RPMI8226 (cell line): Measurements from ENCODE around the gene RNF169.
A peak's percentile ranks its signal among the peaks of the same experiment; 100 is the strongest.

Source experiments
- DNase-seq: peaks from one replicate; pipeline ENCODE4 v3.0.0-alpha.2; 2015

The RNF169 gene

DNA sequence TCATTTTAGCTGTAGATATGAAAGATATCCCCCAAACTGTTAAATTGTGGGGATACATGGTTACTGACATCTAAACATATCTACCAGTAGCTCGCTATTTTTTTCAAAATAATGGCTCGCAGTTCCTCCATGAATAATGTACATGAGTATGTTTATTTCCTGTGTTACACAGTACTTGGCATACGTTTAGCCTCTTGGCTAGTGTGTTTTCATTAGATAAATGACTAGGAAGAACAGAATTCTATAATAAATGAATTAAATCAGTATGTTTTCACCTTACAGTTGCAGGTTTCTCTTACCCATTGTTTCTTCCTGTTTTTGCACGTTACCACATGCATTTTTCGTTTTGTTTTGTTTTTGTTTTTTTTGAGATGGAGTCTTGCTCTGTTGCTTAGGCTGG, 21.8 kb downstream of the RNF169 start:
- no peak for DNase-seq

GRCh38 chr11:74771139-74771538, 22.5 kb downstream of the RNF169 start:
- no peak for DNase-seq

DNA sequence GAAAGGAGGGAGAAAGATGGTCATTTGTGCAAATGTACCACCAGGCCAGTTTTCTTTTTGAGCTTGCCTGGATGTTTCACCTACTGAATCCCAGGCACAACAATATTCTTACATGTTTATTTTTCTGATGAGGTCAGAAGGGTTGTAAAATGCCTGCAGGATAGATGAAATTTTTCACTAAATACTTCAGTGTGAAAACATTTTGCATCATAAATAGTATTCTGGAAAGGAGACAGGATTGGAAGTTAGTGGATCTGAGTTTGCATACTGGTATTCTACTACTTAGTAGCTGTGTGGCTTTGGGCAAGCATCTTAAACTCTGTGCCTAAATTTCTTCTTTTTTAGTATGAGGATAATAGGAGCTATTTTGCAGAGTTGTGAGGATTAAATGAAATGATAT, 24.8 kb downstream of the RNF169 start:
- DNase-seq, result no peak

- no peak for DNase-seq
These were observed 27.1 kb downstream of the RNF169 start for GRCh38 chr11:74775762-74776161.

- no peak for DNase-seq
These were observed 27.9 kb downstream of the RNF169 start for GRCh38 chr11:74776546-74776945.

DNA sequence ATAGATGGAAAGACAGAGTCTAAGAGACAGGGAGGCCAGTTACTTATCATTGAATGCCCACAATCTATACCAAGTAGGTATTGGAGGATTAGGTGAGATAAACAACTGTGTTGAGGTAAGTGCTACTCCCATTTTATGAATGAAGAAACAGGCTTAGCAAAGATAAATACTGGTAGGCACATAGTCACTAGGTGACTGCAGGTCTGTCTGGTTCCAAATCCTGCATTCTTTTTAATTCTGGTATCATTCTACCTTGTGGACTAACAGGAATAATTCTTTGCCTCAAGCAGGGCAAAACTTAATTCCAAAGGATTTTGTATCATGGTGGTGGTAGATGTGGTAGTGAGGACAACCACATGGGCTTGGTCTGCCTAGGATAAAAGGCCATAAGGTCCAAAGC, 28.4 kb downstream of the RNF169 start:
- no peak for DNase-seq

GRCh38 chr11:74777877-74778276, 29.2 kb downstream of the RNF169 start:
- DNase-seq, result no peak

GRCh38 chr11:74778581-74778980, 29.9 kb downstream of the RNF169 start:
- no peak for DNase-seq

DNA sequence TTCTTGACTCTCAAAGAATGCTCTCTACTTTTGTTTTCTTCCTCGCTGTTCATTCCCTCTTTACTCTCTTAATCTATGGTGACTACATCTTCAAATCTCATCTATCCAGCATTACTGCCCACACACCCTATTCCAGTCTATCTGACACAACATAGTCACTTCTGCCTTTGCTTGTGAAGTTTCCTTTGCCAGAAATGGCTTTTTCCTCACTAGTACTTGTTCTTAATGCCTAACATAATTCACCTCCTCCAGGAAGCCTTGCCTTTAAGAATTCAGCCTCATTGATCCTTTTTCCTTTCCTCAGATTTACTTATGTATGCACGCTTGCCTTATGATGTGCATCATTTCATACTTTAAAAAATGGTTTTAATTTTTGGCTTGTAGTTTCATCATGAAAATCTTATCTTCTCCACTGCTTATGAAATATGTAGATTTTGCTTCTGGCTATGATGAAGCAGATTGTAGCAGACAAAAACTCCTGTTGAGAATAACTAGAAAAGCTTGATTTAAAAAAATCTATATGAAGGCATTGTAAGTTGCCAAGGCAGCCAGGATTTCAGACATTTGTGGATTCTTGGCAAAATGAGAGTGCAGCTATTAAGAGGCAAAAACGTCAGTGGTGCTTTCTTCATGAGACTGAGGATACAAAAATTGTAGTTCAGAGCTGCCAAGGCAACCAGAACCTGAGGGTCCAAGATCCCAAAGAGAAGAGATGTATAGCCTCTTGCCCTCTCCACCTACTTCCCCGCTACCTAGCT, 31.8 kb downstream of the RNF169 start:
- no peak for DNase-seq

DNA sequence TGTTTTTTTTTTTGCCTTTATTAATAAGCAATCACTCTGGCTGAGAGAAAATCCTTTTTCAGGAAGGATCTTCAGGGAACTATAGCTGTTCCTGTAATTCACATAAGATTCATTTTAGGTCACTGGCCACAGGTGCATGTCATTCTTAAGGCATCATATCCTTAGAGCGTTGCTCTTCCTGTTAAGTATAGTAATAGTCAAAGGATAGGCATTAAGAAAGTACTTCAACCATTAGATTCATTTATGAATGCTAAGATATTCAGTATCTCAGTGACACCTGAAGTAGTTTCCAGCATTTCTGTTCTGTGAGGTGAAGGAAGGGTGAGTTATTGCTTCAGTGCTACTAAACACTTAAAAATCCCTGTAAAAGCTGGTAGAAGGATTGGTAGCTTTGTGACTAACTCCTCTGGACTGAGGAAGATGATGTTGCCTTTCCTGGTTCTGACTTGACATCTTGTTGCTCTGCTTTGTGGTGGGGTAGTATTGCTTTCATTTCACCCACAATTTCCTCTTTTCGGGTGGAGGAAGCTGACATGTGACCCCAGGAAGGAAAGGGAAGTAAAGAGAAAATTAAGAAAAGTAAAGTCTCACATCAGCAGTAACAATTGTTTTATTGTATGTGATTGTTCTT, 34.7 kb downstream of the RNF169 start:
- DNase-seq, result peak; percentile 28

- DNase-seq, result no peak
These were observed 35.6 kb downstream of the RNF169 start for GRCh38 chr11:74784234-74784633.

GRCh38 chr11:74784726-74785125, 36.1 kb downstream of the RNF169 start:
- no peak for DNase-seq

DNA sequence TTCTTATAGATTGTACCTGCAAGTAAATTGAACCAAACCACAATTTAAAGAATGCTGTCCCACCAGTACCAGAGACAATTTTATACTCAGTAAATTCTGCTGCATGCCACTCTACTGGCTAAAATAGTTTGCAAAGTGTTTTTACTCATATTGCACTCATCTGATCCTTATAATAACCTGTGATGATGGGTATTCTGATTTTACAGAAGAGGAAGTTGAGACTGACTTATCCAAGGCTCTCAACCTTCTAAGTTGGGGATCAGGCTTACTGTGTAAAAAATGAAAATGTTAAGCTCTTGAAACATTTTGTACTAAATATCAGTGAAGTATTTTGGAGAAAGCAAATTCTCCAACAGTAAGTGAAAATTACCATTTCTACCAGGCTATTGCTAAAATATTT, 37.9 kb downstream of the RNF169 start:
- DNase-seq, result no peak

- no peak for DNase-seq
These were observed 42.9 kb downstream of the RNF169 start for GRCh38 chr11:74791333-74792100.

DNA sequence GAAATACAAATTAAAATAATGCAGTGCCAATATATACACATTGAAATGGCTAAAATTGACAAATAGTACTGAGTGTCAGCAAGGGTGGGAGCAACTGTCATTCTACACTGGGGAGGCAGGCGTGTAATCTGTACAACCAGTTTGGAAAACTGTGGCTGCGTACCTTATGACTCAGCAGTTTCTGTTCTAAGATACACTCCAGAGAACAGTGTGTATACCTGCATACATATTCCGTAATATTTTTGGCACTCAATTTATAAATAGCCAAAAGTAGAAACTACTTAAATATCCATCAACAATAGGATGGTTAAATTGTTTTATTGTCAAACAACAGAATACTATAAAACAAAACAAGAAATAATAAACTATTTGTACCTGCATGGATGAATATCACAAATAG, 57.6 kb downstream of the RNF169 start:
- no peak for DNase-seq

- DNase-seq, result no peak
These were observed 61.2 kb downstream of the RNF169 start for GRCh38 chr11:74809801-74810200.

DNA sequence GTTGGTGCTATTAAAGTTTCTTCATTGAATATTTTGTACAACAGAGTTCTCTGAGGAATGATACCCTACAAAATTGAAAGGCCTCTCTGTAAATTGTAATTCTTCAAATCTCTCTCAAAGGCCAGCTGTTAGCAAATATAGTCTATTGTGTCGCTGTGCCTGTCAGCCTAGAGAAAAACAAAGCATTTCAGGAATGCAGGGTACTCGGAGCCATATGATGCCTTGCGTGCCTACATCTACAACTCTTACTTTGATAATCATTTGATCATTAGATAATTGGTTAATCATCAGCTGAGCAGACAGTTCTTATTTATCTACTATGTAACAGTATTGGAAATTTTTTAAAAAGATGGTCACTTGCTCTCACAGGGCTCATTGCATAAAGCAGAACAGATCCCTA, 67.3 kb downstream of the RNF169 start:
- no peak for DNase-seq

DNA sequence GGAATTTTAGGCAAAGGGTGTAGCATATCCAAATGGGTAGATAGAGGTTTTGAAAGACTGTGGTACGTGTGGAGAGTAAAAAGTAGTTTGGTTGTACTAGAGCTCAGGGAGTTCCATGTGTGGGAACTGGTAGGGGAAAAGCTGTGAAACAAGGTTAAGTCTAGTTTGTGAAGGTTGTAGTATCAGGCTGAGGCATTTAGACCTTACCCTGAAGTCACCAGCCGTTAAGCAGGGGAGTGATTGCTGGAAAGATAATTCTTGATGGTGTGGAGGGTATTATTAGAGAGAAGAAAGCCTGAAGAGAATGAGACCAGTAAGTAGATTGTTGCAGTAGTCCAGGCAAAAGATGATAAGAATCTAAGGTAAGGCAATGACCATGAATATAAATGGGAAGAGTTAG, 68.0 kb downstream of the RNF169 start:
- DNase-seq, result no peak

GRCh38 chr11:74818283-74818946, 69.8 kb downstream of the RNF169 start:
- no peak for DNase-seq

DNA sequence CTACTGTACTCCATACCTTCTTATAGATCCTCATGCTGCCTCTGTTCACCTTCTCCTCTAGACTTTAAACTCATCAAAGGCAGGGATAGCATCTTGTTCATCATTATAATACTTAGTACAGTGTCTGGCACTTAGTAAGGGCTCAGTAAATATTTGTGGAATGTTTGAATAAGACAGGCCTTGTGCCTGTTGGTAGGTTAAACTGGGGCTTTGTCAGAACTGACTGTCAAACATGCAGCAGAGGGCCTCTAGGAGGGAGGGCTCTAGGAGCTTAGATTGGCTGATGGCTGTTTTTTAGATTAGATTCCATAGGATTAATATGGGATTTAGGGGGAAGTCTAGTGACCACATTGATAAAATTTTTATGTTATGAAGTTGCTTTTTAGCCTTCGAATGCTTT, 70.8 kb downstream of the RNF169 start:
- DNase-seq, result no peak

DNA sequence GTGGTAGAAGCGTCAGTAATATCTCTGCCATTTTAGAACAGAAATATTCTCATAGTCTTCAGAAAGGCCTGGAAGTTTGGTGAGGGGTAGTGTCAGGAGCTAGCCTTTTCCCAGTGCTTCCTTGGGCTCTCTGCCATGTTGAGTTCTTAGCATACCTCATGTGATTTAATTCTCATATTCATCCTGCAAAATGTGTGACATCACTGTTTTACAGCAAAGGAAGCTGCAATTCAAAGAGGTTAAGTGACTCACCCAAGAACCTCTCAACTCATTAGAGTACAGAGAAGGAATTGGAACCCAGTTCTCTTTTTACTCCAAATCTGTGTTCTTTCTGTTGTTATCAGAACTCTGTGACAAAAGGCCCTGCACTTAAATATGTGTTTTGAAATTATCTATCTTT, 72.1 kb downstream of the RNF169 start:
- no peak for DNase-seq

DNA sequence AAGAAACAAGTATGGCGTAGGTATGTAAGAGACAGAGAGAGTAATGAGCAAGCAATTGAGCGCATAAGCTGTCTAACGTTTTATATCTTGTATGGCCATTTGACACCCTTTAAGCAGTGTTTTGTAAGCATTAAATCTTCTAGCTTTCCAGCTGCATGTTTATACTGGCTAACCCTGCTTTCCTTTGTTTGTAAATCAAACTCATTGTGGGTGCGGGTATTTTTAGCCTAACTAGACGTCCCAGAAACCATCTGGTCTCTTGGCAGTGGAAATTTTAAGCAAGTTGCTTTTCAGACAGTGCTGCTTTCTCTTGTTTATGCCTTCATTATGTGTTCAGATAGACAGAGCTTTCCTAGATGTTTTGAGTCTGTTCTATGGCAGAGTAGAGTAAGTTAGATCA, 73.5 kb downstream of the RNF169 start:
- no peak for DNase-seq

- DNase-seq, result no peak
These were observed 75.8 kb downstream of the RNF169 start for GRCh38 chr11:74824285-74824982.
